ENCODE data around the gene PIK3C3.

The PIK3C3 gene

DNA sequence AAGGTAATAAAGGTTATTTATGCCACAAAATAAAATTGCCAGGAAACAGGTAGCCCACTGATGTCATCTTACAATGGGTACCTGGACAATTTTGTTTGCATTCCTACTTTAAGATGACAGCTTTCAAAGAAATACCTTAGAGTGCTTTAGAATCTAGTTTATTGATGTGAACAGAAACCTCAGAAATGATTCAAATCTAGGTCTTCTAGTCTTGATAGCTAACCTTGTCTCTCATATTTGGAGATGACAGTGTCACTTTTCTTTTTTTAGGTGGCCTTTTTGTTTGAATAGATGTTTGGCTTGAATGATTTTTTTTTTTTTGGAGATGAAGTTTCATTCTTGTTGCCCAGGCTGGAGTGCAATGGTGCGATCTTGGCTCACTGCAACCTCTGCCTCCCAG lies 69.1 kb downstream of the PIK3C3 start:
- no peak for TF ChIP-seq ZNF565 (CRISPR knock-in tag; conservative IDR thresholded peaks at IDR 0.05; ENCODE audit: low read depth)
- no peak for TF ChIP-seq ESRRG (CRISPR knock-in tag; IDR thresholded peaks at IDR 0.05)
- TF ChIP-seq, protein P1, sequence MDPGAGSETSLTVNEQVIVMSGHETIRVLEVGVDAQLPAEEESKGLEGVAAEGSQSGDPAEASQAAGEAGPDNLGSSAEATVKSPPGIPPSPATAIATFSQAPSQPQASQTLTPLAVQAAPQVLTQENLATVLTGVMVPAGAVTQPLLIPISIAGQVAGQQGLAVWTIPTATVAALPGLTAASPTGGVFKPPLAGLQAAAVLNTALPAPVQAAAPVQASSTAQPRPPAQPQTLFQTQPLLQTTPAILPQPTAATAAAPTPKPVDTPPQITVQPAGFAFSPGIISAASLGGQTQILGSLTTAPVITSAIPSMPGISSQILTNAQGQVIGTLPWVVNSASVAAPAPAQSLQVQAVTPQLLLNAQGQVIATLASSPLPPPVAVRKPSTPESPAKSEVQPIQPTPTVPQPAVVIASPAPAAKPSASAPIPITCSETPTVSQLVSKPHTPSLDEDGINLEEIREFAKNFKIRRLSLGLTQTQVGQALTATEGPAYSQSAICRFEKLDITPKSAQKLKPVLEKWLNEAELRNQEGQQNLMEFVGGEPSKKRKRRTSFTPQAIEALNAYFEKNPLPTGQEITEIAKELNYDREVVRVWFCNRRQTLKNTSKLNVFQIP (CRISPR knock-in tag; IDR thresholded peaks at IDR 0.05; ENCODE audit: borderline replicate concordance, low read depth): no peak
- TF ChIP-seq RARB (CRISPR knock-in tag; IDR thresholded peaks at IDR 0.05): no peak
- TF ChIP-seq TCF4 (CRISPR knock-in tag; IDR thresholded peaks at IDR 0.05; ENCODE audit: borderline replicate concordance): no peak
- TF ChIP-seq SNAI2 (CRISPR knock-in tag; IDR thresholded peaks at IDR 0.05): no peak
- TF ChIP-seq, protein P2, sequence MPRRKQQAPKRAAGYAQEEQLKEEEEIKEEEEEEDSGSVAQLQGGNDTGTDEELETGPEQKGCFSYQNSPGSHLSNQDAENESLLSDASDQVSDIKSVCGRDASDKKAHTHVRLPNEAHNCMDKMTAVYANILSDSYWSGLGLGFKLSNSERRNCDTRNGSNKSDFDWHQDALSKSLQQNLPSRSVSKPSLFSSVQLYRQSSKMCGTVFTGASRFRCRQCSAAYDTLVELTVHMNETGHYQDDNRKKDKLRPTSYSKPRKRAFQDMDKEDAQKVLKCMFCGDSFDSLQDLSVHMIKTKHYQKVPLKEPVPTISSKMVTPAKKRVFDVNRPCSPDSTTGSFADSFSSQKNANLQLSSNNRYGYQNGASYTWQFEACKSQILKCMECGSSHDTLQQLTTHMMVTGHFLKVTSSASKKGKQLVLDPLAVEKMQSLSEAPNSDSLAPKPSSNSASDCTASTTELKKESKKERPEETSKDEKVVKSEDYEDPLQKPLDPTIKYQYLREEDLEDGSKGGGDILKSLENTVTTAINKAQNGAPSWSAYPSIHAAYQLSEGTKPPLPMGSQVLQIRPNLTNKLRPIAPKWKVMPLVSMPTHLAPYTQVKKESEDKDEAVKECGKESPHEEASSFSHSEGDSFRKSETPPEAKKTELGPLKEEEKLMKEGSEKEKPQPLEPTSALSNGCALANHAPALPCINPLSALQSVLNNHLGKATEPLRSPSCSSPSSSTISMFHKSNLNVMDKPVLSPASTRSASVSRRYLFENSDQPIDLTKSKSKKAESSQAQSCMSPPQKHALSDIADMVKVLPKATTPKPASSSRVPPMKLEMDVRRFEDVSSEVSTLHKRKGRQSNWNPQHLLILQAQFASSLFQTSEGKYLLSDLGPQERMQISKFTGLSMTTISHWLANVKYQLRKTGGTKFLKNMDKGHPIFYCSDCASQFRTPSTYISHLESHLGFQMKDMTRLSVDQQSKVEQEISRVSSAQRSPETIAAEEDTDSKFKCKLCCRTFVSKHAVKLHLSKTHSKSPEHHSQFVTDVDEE (CRISPR knock-in tag; IDR thresholded peaks at IDR 0.05): no peak
- no peak for TF ChIP-seq ZFP3 (CRISPR knock-in tag; IDR thresholded peaks at IDR 0.05)
- no peak for TF ChIP-seq BACH2 (CRISPR knock-in tag; IDR thresholded peaks at IDR 0.05; ENCODE audit: borderline replicate concordance)
- ATAC-seq: no peak

DNA sequence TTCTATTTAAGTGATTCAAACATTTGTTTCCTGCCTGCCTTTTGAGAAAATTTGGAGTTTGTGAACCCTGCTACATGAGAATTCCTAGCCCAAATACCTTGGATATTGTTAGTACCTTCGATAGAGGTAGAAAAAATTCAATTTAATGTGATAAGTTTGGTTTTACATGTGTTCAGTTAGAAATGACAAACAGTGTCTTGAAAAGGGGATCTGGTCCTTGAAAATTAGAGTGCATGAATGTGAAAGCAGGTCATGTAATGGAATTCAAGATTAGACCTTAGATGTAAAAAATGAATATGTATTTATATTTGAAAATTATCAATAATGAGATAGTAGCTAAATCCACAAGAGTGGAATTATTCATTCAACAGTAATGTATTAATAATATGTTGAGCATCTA lies 70.5 kb downstream of the PIK3C3 start:
- ATAC-seq: no peak
- TF ChIP-seq ZNF8 (CRISPR knock-in tag; IDR thresholded peaks at IDR 0.05): no peak
- TF ChIP-seq RARB (CRISPR knock-in tag; IDR thresholded peaks at IDR 0.05): no peak
- no peak for TF ChIP-seq CSDC2 (CRISPR knock-in tag; IDR thresholded peaks at IDR 0.05)
- TF ChIP-seq TOX (CRISPR knock-in tag; IDR thresholded peaks at IDR 0.05; ENCODE audit: borderline replicate concordance): no peak
- no peak for TF ChIP-seq ZC3H10 (CRISPR knock-in tag; IDR thresholded peaks at IDR 0.05)
- TF ChIP-seq, protein P3, sequence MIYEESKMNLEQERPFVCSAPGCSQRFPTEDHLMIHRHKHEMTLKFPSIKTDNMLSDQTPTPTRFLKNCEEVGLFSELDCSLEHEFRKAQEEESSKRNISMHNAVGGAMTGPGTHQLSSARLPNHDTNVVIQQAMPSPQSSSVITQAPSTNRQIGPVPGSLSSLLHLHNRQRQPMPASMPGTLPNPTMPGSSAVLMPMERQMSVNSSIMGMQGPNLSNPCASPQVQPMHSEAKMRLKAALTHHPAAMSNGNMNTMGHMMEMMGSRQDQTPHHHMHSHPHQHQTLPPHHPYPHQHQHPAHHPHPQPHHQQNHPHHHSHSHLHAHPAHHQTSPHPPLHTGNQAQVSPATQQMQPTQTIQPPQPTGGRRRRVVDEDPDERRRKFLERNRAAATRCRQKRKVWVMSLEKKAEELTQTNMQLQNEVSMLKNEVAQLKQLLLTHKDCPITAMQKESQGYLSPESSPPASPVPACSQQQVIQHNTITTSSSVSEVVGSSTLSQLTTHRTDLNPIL (CRISPR knock-in tag; IDR thresholded peaks at IDR 0.05; ENCODE audit: low read depth): no peak
- no peak for TF ChIP-seq TCF4 (CRISPR knock-in tag; IDR thresholded peaks at IDR 0.05; ENCODE audit: borderline replicate concordance)
- TF ChIP-seq ESRRG (CRISPR knock-in tag; IDR thresholded peaks at IDR 0.05): no peak
- TF ChIP-seq, protein P4, sequence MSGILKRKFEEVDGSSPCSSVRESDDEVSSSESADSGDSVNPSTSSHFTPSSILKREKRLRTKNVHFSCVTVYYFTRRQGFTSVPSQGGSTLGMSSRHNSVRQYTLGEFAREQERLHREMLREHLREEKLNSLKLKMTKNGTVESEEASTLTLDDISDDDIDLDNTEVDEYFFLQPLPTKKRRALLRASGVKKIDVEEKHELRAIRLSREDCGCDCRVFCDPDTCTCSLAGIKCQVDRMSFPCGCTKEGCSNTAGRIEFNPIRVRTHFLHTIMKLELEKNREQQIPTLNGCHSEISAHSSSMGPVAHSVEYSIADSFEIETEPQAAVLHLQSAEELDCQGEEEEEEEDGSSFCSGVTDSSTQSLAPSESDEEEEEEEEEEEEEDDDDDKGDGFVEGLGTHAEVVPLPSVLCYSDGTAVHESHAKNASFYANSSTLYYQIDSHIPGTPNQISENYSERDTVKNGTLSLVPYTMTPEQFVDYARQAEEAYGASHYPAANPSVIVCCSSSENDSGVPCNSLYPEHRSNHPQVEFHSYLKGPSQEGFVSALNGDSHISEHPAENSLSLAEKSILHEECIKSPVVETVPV (CRISPR knock-in tag; IDR thresholded peaks at IDR 0.05): no peak
- TF ChIP-seq, protein P5, sequence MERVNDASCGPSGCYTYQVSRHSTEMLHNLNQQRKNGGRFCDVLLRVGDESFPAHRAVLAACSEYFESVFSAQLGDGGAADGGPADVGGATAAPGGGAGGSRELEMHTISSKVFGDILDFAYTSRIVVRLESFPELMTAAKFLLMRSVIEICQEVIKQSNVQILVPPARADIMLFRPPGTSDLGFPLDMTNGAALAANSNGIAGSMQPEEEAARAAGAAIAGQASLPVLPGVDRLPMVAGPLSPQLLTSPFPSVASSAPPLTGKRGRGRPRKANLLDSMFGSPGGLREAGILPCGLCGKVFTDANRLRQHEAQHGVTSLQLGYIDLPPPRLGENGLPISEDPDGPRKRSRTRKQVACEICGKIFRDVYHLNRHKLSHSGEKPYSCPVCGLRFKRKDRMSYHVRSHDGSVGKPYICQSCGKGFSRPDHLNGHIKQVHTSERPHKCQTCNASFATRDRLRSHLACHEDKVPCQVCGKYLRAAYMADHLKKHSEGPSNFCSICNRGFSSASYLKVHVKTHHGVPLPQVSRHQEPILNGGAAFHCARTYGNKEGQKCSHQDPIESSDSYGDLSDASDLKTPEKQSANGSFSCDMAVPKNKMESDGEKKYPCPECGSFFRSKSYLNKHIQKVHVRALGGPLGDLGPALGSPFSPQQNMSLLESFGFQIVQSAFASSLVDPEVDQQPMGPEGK (CRISPR knock-in tag; IDR thresholded peaks at IDR 0.05; ENCODE audit: borderline replicate concordance): no peak

DNA sequence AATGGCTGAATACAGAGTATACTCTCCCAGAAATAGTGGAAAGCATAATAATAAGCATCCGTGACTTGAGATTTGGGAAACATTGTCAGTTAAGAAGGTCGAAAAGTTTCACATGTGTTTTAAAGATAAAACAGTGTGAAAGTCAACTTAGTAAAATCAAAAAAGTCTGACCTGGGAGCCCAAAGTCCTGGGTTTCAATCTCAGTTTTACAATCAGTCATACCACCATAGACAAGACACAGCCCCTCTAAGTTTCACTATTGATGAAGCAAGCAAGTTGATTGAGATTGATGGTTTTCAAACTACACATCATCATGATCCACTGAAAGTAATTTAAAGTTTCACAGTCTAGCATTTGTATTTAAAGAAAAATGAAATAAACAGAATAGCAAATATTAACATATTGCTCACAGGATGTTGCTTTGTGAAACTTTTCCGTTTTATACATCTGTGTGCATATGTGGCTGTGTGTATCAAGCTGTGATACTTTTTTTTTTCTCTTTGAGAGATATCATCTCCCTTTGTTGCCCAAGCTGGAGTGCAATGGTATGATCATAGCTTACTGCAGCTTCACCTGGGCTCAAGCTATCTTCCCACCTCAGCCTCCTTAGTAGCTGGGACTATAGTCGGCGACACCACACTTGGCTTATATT lies 71.1 kb downstream of the PIK3C3 start:
- TF ChIP-seq RARB (CRISPR knock-in tag; IDR thresholded peaks at IDR 0.05) (no peak), OSR1 (CRISPR knock-in tag; IDR thresholded peaks at IDR 0.05) (no peak), ZNF8 (CRISPR knock-in tag; IDR thresholded peaks at IDR 0.05) (no peak), CSDC2 (CRISPR knock-in tag; IDR thresholded peaks at IDR 0.05) (no peak), GLIS3 (CRISPR knock-in tag; IDR thresholded peaks at IDR 0.05) (no peak), ZNF565 (CRISPR knock-in tag; conservative IDR thresholded peaks at IDR 0.05; ENCODE audit: low read depth) (no peak), PPARA (CRISPR knock-in tag; IDR thresholded peaks at IDR 0.05; ENCODE audit: borderline replicate concordance) (no peak), SNAI2 (CRISPR knock-in tag; IDR thresholded peaks at IDR 0.05) (no peak), ISL1 (CRISPR knock-in tag; IDR thresholded peaks at IDR 0.05) (no peak)
- TF ChIP-seq, protein P2 (CRISPR knock-in tag; IDR thresholded peaks at IDR 0.05): no peak
- ATAC-seq: no peak
